Large intestine (tissue), 3 donors: ENCODE measurements around the gene WWC2. TPM values are rescaled to one million over a fixed set of nuclear protein-coding genes. Genes with fewer than 3 reads are reported as not detected.
A peak's percentile ranks its signal among the peaks of the same experiment; 100 is the strongest.

Experiments
- DNase-seq, 2 donors: peaks; one replicate each; pipeline versions ENCODE4 v3.0.0 to v3.0.0-alpha.2; 2013
- H3K27ac ChIP-seq: one replicate; pipeline ENCODE4 v1.5.1; 2013; ENCODE audit warnings: low read length
- H3K27me3 ChIP-seq: 2 replicates; pipeline ENCODE4 v1.6.1; 2013; ENCODE audit warnings: low read length; ENCODE audit not compliant: control insufficient read depth, insufficient read depth
- H3K36me3 ChIP-seq: 2 replicates; pipeline ENCODE4 v1.6.1; 2013; ENCODE audit warnings: low read length; ENCODE audit not compliant: control insufficient read depth, insufficient read depth
- H3K4me1 ChIP-seq: one replicate; pipeline ENCODE4 v1.6.1; 2013; ENCODE audit warnings: low read length; ENCODE audit not compliant: control insufficient read depth, insufficient read depth
- H3K4me3 ChIP-seq: one replicate; pipeline ENCODE4 v1.5.1; 2013; ENCODE audit warnings: low read length
- H3K9me3 ChIP-seq: one replicate; pipeline ENCODE4 v1.6.1; 2013; ENCODE audit warnings: mild to moderate bottlenecking, low read depth, low read length, moderate library complexity; ENCODE audit not compliant: control insufficient read depth
- WGBS: methylation state at CpG from one replicate; pipeline ENCODE4 v1.1.5; 2013; ENCODE audit warnings: low lambda C conversion rate; ENCODE audit not compliant: insufficient coverage; 5-methylcytosine and 5-hydroxymethylcytosine counted together
- polyA plus RNA-seq: library from polyadenylated mRNA; unstranded; fragments of 120-200 nt; gene quantifications from one replicate; pipeline ENCODE4 v1.2.1, GENCODE V29; 2013

WWC2 gene
- polyA plus RNA-seq, 1 donor: 19.7 TPM

- no peak for DNase-seq
- no peaks in the 10 kb centered on the region for H3K27me3 ChIP-seq
- no CpG with 5 or more reads among the region's 1 CpG for WGBS
- no peak overlapping the region for H3K4me3 ChIP-seq
- no peaks in the 10 kb centered on the region for H3K9me3 ChIP-seq
- no peak overlapping the region for H3K27ac ChIP-seq
- no peaks in the 10 kb centered on the region for H3K36me3 ChIP-seq
- no peaks in the 10 kb centered on the region for H3K4me1 ChIP-seq
Measured at GRCh38 chr4:183164963-183165362, 65.9 kb downstream of the WWC2 start.

GRCh38 chr4:183165376-183165775 is 66.3 kb downstream of the WWC2 start:
- WGBS: 40% methylated on average over 1 of the region's 1 CpG

GRCh38 chr4:183170894-183171293 is 71.8 kb downstream of the WWC2 start:
- DNase-seq: no peak
- Histone ChIP-seq H3K4me1 (peaks cover 3% of the 10 kb centered on the region), H3K27ac (no peak overlapping the region), H3K36me3 (no peaks in the 10 kb centered on the region), H3K4me3 (no peak overlapping the region), H3K27me3 (no peaks in the 10 kb centered on the region), H3K9me3 (no peaks in the 10 kb centered on the region)

More at GRCh38 chr4:183165376-183165775, 66.3 kb downstream of the WWC2 start:
- no peak for DNase-seq
- no peaks in the 10 kb centered on the region for H3K4me1 ChIP-seq
- H3K9me3 ChIP-seq: no peaks in the 10 kb centered on the region
- H3K27ac ChIP-seq: no peak overlapping the region
- H3K4me3 ChIP-seq: no peak overlapping the region
- no peaks in the 10 kb centered on the region for H3K36me3 ChIP-seq
- no peaks in the 10 kb centered on the region for H3K27me3 ChIP-seq

GRCh38 chr4:183171484-183172267 is 72.6 kb downstream of the WWC2 start:
- DNase-seq: peak in 1 of 2 donors; percentile 50
- no peak overlapping the region for H3K27ac ChIP-seq
- no peaks in the 10 kb centered on the region for H3K9me3 ChIP-seq
- H3K4me1 ChIP-seq: peaks cover 5% of the 10 kb centered on the region
- H3K4me3 ChIP-seq: no peak overlapping the region
- H3K36me3 ChIP-seq: no peaks in the 10 kb centered on the region
- WGBS: 29% methylated on average over 1 of the region's 4 CpGs
- H3K27me3 ChIP-seq: no peaks in the 10 kb centered on the region

- WGBS: 86% methylated on average over 1 of the region's 1 CpG
- DNase-seq: no peak
- H3K4me3 ChIP-seq: no peak overlapping the region
- peaks cover 5% of the 10 kb centered on the region for H3K4me1 ChIP-seq
- H3K27me3 ChIP-seq: no peaks in the 10 kb centered on the region
- H3K9me3 ChIP-seq: no peaks in the 10 kb centered on the region
- H3K27ac ChIP-seq: no peak overlapping the region
- no peaks in the 10 kb centered on the region for H3K36me3 ChIP-seq
Measured at GRCh38 chr4:183172881-183173280, 73.8 kb downstream of the WWC2 start.

- no peaks in the 10 kb centered on the region for H3K9me3 ChIP-seq
- H3K27ac ChIP-seq: no peak overlapping the region
- DNase-seq: no peak
- WGBS: 82% methylated on average over 2 of the region's 13 CpGs
- H3K4me3 ChIP-seq: no peak overlapping the region
- no peaks in the 10 kb centered on the region for H3K36me3 ChIP-seq
- no peaks in the 10 kb centered on the region for H3K27me3 ChIP-seq
- peaks cover 5% of the 10 kb centered on the region for H3K4me1 ChIP-seq
Measured at GRCh38 chr4:183173580-183174526, 74.8 kb downstream of the WWC2 start.

GRCh38 chr4:183175631-183176232 is 76.7 kb downstream of the WWC2 start:
- Histone ChIP-seq H3K4me3 (no peak overlapping the region), H3K9me3 (no peaks in the 10 kb centered on the region)

GRCh38 chr4:183177001-183177400 is 77.9 kb downstream of the WWC2 start:
- WGBS: no CpG with 5 or more reads among the region's 2 CpGs
- no peaks in the 10 kb centered on the region for H3K9me3 ChIP-seq
- H3K4me3 ChIP-seq: no peak overlapping the region
- H3K27me3 ChIP-seq: no peaks in the 10 kb centered on the region
- no peak overlapping the region for H3K27ac ChIP-seq
- peaks cover 5% of the 10 kb centered on the region for H3K4me1 ChIP-seq
- no peak for DNase-seq
- no peaks in the 10 kb centered on the region for H3K36me3 ChIP-seq

More at GRCh38 chr4:183175631-183176232, 76.7 kb downstream of the WWC2 start:
- Histone ChIP-seq H3K27ac (no peak overlapping the region), H3K27me3 (no peaks in the 10 kb centered on the region), H3K36me3 (no peaks in the 10 kb centered on the region), H3K4me1 (peaks cover 5% of the 10 kb centered on the region)
- DNase-seq: peak in 1 of 2 donors; percentile 11
- WGBS: 58% methylated on average over 3 of the region's 5 CpGs

- H3K27ac ChIP-seq: no peak overlapping the region
- no peaks in the 10 kb centered on the region for H3K36me3 ChIP-seq
- no peak overlapping the region for H3K4me3 ChIP-seq
- peaks cover 5% of the 10 kb centered on the region for H3K4me1 ChIP-seq
- no peaks in the 10 kb centered on the region for H3K27me3 ChIP-seq
- no peak for DNase-seq
- WGBS: no CpG with 5 or more reads among the region's 3 CpGs
- H3K9me3 ChIP-seq: no peaks in the 10 kb centered on the region
Measured at GRCh38 chr4:183178201-183178600, 79.1 kb downstream of the WWC2 start.

- no peak for DNase-seq
- Histone ChIP-seq H3K4me1 (peaks cover 5% of the 10 kb centered on the region), H3K9me3 (no peaks in the 10 kb centered on the region), H3K4me3 (no peak overlapping the region), H3K36me3 (no peaks in the 10 kb centered on the region), H3K27ac (no peak overlapping the region), H3K27me3 (no peaks in the 10 kb centered on the region)
- 67% methylated on average over 1 of the region's 7 CpGs for WGBS
Measured at GRCh38 chr4:183180096-183180495, 81.0 kb downstream of the WWC2 start.
